HepG2 (cell line): ENCODE measurements around the gene ACVR1B. TPM values are rescaled to one million over a fixed set of nuclear protein-coding genes. Genes with fewer than 3 reads are reported as not detected.
A peak's percentile ranks its signal among the peaks of the same experiment; 100 is the strongest.

ENCODE experiments used
- ATAC-seq: fragments of 200-7000 bp; cut with Tn5 transposase; 3 replicates; pipeline ENCODE4 v1.9.1; 2020; ENCODE audit warnings: mild to moderate bottlenecking, moderate library complexity
- BruUV-seq: library from RNA; stranded (reverse); fragments of 400-500 nt; replicated peaks from 2 replicates; lab custom pipeline; 2021; lab: Mats Ljungman, UMichigan
- CTCF ChIA-PET: fragments of 300-600 bp; formaldehyde crosslinking; extraction: SDS; loops from one replicate; lab custom pipeline; 2021; ENCODE audit warnings: low total read pairs, inconsistent platforms, low intra/inter-chr PET ratio; lab: Yijun Ruan, JAX
- POLR2A ChIA-PET: fragments of 350-600 bp; sonication (Branson Sonifier 250); formaldehyde crosslinking; loops from one replicate; lab custom pipeline; 2020; ENCODE audit warnings: antibody characterized with exemption, inconsistent platforms; lab: Yijun Ruan, JAX
- DNase-seq: peaks from one replicate; pipeline ENCODE4 v3.0.0-alpha.2; 2015; ENCODE audit warnings: low spot score
- FAIRE-seq: peaks from 3 replicates; lab custom pipeline; 2011; peaks lifted over from hg19 to GRCh38; lab: Jason Lieb, UNC
- H2AFZ ChIP-seq: one replicate; pipeline ENCODE4 v1.6.1; 2011; ENCODE audit warnings: low read length, inconsistent platforms
- H3K27ac ChIP-seq: fragments of 300-600 bp; 3 replicates; pipeline ENCODE4 v1.8.0; 2011; ENCODE audit warnings: mixed run types, mild to moderate bottlenecking, mixed read lengths, low read length, inconsistent platforms; ENCODE audit not compliant: insufficient read depth; ENCODE audit errors: extremely low read length
- H3K27me3 ChIP-seq, 2 experiments: fragments of 200-600 bp in 1 of 2; 2 replicates in 1 of 2; 3 replicates in 1 of 2; pipeline versions ENCODE4 v1.6.0 to v1.8.0; 2011; ENCODE audit warnings: low read length in 2 of 2, mild to moderate bottlenecking in 2 of 2, moderate library complexity in 2 of 2, inconsistent platforms in 1 of 2; ENCODE audit not compliant: insufficient read depth in 2 of 2, control insufficient read depth in 1 of 2
- H3K36me3 ChIP-seq, 2 experiments: fragments of 200-600 bp in 1 of 2; replicated peaks in 1 of 2; 2 replicates in 1 of 2; 3 replicates in 1 of 2; pipeline versions ENCODE4 v1.5.1 to v1.8.0; 2011; ENCODE audit warnings: low read length in 2 of 2, inconsistent platforms in 1 of 2; ENCODE audit not compliant: insufficient read depth in 2 of 2, control insufficient read depth in 1 of 2
- H3K4me1 ChIP-seq: 2 replicates; pipeline ENCODE4 v1.5.1; 2012; ENCODE audit warnings: low read length, inconsistent platforms; ENCODE audit not compliant: insufficient read depth
- H3K4me2 ChIP-seq: 2 replicates; pipeline ENCODE4 v1.6.0; 2011; ENCODE audit warnings: low read depth, low read length, inconsistent platforms
- H3K4me3 ChIP-seq, 3 experiments: fragments of 200-600 bp in 1 of 3; sonication (generic), shearing (Covaris generic) in 1 of 3; replicated peaks in 1 of 3; 2 replicates each; pipeline ENCODE4 v1.5.1; 2011 to 2016; ENCODE audit warnings: low read length in 3 of 3, inconsistent platforms in 2 of 3, low read depth in 2 of 3, mild to moderate bottlenecking in 2 of 3, control low read depth in 1 of 3, mixed read lengths in 1 of 3; ENCODE audit not compliant: insufficient read depth in 1 of 3
- H3K79me2 ChIP-seq: one replicate; pipeline ENCODE4 v1.6.1; 2011; ENCODE audit warnings: low read length, inconsistent platforms; ENCODE audit not compliant: insufficient read depth
- H3K9ac ChIP-seq: 2 replicates; pipeline ENCODE4 v1.6.0; 2011; ENCODE audit warnings: mild to moderate bottlenecking, low read depth, low read length, inconsistent platforms; ENCODE audit not compliant: insufficient read depth
- H3K9me3 ChIP-seq: 2 replicates; pipeline ENCODE4 v1.5.1; 2012; ENCODE audit warnings: mild to moderate bottlenecking, low read length
- H4K20me1 ChIP-seq: 2 replicates; pipeline ENCODE4 v1.6.0; 2011; ENCODE audit warnings: inconsistent platforms, mild to moderate bottlenecking, low read length, moderate library complexity; ENCODE audit not compliant: insufficient read depth
- CAMTA2 ChIP-seq: sonication (generic); formaldehyde crosslinking; IDR thresholded peaks from 2 replicates; pipeline ENCODE4 v1.4.0; 2020; ENCODE audit warnings: mild to moderate bottlenecking, missing genetic modification reagents, borderline replicate concordance
- MAFF ChIP-seq: IDR thresholded peaks from 2 replicates; pipeline ENCODE4 v1.6.1; 2011; ENCODE audit warnings: low read depth, low read length, improper control_type of control experiment
- MAFK ChIP-seq, 2 experiments: IDR thresholded peaks in 1 of 2; conservative IDR thresholded peaks in 1 of 2; 2 replicates each; pipeline ENCODE4 v1.6.1; 2011; ENCODE audit warnings: improper control_type of control experiment in 2 of 2, low read length in 2 of 2
- RFX3 ChIP-seq: IDR thresholded peaks from 2 replicates; pipeline ENCODE4 v1.6.1; 2016; ENCODE audit warnings: missing biosample characterization, missing genetic modification reagents
- SIX1 ChIP-seq: sonication (generic); formaldehyde crosslinking; IDR thresholded peaks from 2 replicates; pipeline ENCODE4 v1.4.0; 2020; ENCODE audit warnings: missing genetic modification reagents, borderline replicate concordance
- SMARCE1 ChIP-seq: fragments of 450-650 bp; IDR thresholded peaks from 2 replicates; pipeline ENCODE4 v1.6.1; 2017; ENCODE audit warnings: borderline replicate concordance
- ZNF441 ChIP-seq: sonication (generic); formaldehyde crosslinking; IDR thresholded peaks from 2 replicates; pipeline ENCODE4 v1.7.0; 2021; ENCODE audit warnings: missing genetic modification reagents, borderline replicate concordance
- ZNF598 ChIP-seq: sonication (generic); formaldehyde crosslinking; IDR thresholded peaks from 2 replicates; pipeline ENCODE4 v1.5.1; 2020; ENCODE audit warnings: mild to moderate bottlenecking, missing genetic modification reagents, borderline replicate concordance
- ZSCAN12 ChIP-seq: sonication (generic); formaldehyde crosslinking; IDR thresholded peaks from 2 replicates; pipeline ENCODE4 v1.9.0; 2021; ENCODE audit warnings: mild to moderate bottlenecking, missing genetic modification reagents
- WGBS: methylation state at CpG from one replicate; pipeline ENCODE4 v1.1.6; 2017; ENCODE audit warnings: low lambda C conversion rate; 5-methylcytosine and 5-hydroxymethylcytosine counted together
- in situ Hi-C: cut with HindIII; loops from 2 replicates; pipeline ENCODE4 v1.10.0; 2017; ENCODE audit warnings: low pct_unique_long_range_greater_than_20kb; ENCODE audit not compliant: extremely low pct_ligation_motif_present
- intact Hi-C: fragments of 100-400 bp; cut with micrococcal nuclease; formaldehyde crosslinking; loops from one replicate; pipeline ENCODE4 v1.10.0; 2022; ENCODE audit not compliant: unreplicated experiment
- polyA plus RNA-seq, 8 experiments: library from polyadenylated mRNA; depleted of rRNA in 3 of 8; stranded (reverse) in 7 of 8; unstranded in 1 of 8; fragments of >200 nt; fragmentation: Illumina TruSeq in 4 of 8; extraction: Trizol in 4 of 8; gene quantifications; 2 replicates each; pipeline versions ENCODE4 v1.2.1 to v1.2.3, GENCODE V29; 2011 to 2016; ENCODE audit warnings: low read depth in 4 of 8, missing spikeins in 1 of 8, mixed read lengths in 1 of 8; ENCODE audit not compliant: insufficient read depth in 1 of 8
- total RNA-seq, 5 experiments: library from RNA; depleted of rRNA; stranded (reverse); fragments of >200 nt; fragmentation: Illumina TruSeq; extraction: Trizol; gene quantifications; 2 replicates each; pipeline ENCODE4 v1.2.3, GENCODE V29; 2016; ENCODE audit warnings: low read depth in 1 of 5
- TF ChIP-seq, protein P1 (sequence below): sonication (generic); formaldehyde crosslinking; IDR thresholded peaks from 2 replicates; pipeline ENCODE4 v1.4.0; 2020; ENCODE audit warnings: missing genetic modification reagents
- TF ChIP-seq, protein P2 (sequence below): fragments of 450-650 bp; IDR thresholded peaks from 2 replicates; pipeline ENCODE4 v1.6.1; 2017
- TF ChIP-seq, protein P3 (sequence below), 2 experiments: sonication (generic) in 1 of 2; formaldehyde crosslinking in 1 of 2; IDR thresholded peaks; 2 replicates each; pipeline versions ENCODE4 v1.5.1 to v1.6.1; 2011 to 2020; ENCODE audit warnings: borderline replicate concordance in 1 of 2, low read depth in 1 of 2, low read length in 1 of 2, mild to moderate bottlenecking in 1 of 2, missing genetic modification reagents in 1 of 2, moderate library complexity in 1 of 2

The ACVR1B gene
- total and polyA plus RNA-seq, 2 of the 13 experiments (the other 11 are each of a cell fraction or from before 2014, with no cell fraction given), result 8.9 to 12.1 TPM

DNA sequence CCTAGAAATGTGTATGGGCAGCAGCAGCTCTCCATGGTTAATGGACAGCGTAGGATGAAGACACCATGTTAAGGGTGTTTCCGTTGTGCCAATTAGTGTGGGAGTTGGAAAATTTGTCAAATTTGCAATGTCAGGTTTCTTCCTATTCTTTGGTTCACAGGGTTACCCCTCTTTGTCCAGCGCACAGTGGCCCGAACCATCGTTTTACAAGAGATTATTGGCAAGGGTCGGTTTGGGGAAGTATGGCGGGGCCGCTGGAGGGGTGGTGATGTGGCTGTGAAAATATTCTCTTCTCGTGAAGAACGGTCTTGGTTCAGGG, 29.3 kb downstream of the ACVR1B start:
- no peak overlapping the region for H2AFZ ChIP-seq

More for the DNA sequence above, 29.3 kb downstream of the ACVR1B start:
- no peak for DNase-seq
- WGBS, result 98% methylated on average over 10 of the region's 10 CpGs
- no peak for FAIRE-seq
- ChIA-PET CTCF (interaction anchor here (1.1 to 2.5 kb wide), 4 partner anchors 54 to 89 kb away, joined by 4 to 36 read pairs (median 12); no protein-coding TSS in a partner anchor), POLR2A (no interaction called here)
- ATAC-seq, result no peak
- H3K79me2 ChIP-seq, result no peaks in the 10 kb centered on the region
- no peaks in the 10 kb centered on the region for H3K27me3 ChIP-seq
- intact Hi-C loops (loop anchor here (1.0 to 5.0 kb wide), 4 partner anchors 28 to 85 kb away; no protein-coding TSS in a partner anchor), in situ Hi-C loops (loop anchor here (10.0 kb wide), 1 partner anchor 86 kb away; no protein-coding TSS in a partner anchor)
- BruUV-seq, result no TSS peak
- H3K9ac ChIP-seq, result no peak overlapping the region
- no peaks in the 10 kb centered on the region for H3K9me3 ChIP-seq
- no peak overlapping the region for H3K27ac ChIP-seq
- H3K4me2 ChIP-seq, result no peak overlapping the region
- H4K20me1 ChIP-seq, result no peaks in the 10 kb centered on the region
- TF ChIP-seq RFX3 (CRISPR knock-in tag) (no peak), ZSCAN12 (no peak), SMARCE1 (no peak), SIX1 (no peak), MAFF (0 out of 2 replicates have a peak, but pooled peaks have one; percentile 11), ZNF441 (CRISPR knock-in tag) (no peak), ZNF598 (CRISPR knock-in tag) (no peak), CAMTA2 (CRISPR knock-in tag) (no peak), MAFK (conservative IDR thresholded peaks at IDR 0.05 in 1 of 2, IDR thresholded peaks at IDR 0.05 in 1 of 2; ENCODE audit: low read length in 2 of 2) (peak; percentile 17 to 59; a peak in 3 of 4 replicates)
- TF ChIP-seq, protein P1, sequence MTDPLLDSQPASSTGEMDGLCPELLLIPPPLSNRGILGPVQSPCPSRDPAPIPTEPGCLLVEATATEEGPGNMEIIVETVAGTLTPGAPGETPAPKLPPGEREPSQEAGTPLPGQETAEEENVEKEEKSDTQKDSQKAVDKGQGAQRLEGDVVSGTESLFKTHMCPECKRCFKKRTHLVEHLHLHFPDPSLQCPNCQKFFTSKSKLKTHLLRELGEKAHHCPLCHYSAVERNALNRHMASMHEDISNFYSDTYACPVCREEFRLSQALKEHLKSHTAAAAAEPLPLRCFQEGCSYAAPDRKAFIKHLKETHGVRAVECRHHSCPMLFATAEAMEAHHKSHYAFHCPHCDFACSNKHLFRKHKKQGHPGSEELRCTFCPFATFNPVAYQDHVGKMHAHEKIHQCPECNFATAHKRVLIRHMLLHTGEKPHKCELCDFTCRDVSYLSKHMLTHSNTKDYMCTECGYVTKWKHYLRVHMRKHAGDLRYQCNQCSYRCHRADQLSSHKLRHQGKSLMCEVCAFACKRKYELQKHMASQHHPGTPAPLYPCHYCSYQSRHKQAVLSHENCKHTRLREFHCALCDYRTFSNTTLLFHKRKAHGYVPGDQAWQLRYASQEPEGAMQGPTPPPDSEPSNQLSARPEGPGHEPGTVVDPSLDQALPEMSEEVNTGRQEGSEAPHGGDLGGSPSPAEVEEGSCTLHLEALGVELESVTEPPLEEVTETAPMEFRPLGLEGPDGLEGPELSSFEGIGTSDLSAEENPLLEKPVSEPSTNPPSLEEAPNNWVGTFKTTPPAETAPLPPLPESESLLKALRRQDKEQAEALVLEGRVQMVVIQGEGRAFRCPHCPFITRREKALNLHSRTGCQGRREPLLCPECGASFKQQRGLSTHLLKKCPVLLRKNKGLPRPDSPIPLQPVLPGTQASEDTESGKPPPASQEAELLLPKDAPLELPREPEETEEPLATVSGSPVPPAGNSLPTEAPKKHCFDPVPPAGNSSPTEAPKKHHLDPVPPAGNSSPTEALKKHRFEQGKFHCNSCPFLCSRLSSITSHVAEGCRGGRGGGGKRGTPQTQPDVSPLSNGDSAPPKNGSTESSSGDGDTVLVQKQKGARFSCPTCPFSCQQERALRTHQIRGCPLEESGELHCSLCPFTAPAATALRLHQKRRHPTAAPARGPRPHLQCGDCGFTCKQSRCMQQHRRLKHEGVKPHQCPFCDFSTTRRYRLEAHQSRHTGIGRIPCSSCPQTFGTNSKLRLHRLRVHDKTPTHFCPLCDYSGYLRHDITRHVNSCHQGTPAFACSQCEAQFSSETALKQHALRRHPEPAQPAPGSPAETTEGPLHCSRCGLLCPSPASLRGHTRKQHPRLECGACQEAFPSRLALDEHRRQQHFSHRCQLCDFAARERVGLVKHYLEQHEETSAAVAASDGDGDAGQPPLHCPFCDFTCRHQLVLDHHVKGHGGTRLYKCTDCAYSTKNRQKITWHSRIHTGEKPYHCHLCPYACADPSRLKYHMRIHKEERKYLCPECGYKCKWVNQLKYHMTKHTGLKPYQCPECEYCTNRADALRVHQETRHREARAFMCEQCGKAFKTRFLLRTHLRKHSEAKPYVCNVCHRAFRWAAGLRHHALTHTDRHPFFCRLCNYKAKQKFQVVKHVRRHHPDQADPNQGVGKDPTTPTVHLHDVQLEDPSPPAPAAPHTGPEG, result no peak
- TF ChIP-seq, protein P2, sequence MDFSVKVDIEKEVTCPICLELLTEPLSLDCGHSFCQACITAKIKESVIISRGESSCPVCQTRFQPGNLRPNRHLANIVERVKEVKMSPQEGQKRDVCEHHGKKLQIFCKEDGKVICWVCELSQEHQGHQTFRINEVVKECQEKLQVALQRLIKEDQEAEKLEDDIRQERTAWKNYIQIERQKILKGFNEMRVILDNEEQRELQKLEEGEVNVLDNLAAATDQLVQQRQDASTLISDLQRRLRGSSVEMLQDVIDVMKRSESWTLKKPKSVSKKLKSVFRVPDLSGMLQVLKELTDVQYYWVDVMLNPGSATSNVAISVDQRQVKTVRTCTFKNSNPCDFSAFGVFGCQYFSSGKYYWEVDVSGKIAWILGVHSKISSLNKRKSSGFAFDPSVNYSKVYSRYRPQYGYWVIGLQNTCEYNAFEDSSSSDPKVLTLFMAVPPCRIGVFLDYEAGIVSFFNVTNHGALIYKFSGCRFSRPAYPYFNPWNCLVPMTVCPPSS, result no peak
- TF ChIP-seq, protein P3, sequence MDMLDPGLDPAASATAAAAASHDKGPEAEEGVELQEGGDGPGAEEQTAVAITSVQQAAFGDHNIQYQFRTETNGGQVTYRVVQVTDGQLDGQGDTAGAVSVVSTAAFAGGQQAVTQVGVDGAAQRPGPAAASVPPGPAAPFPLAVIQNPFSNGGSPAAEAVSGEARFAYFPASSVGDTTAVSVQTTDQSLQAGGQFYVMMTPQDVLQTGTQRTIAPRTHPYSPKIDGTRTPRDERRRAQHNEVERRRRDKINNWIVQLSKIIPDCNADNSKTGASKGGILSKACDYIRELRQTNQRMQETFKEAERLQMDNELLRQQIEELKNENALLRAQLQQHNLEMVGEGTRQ (IDR thresholded peaks at IDR 0.05; ENCODE audit: low read depth, low read length), result no peak
- TF ChIP-seq, protein P3 (CRISPR knock-in tag; IDR thresholded peaks at IDR 0.05; ENCODE audit: borderline replicate concordance), result no peak
- peaks cover 26% of the 10 kb centered on the region for H3K4me1 ChIP-seq
- H3K36me3 ChIP-seq, result peaks cover 26 to 50% of the 10 kb centered on the region in 2 experiments
- H3K4me3 ChIP-seq, result no peak overlapping the region
